Medulla oblongata (tissue), 1 donor: ENCODE measurements around the gene SLC35F3.
"Not testable (repeated sequence)": the region's sequence is repeated elsewhere in the genome, so short reads cannot be mapped to it uniquely, and the experiment has no call there.

Source experiments
- DNase-seq: peaks from one replicate; pipeline ENCODE4 v3.0.0-alpha.2; 2015; ENCODE audit errors: extremely low spot score

Gene SLC35F3

GRCh38 chr1:234188454-234188792 lies 283.9 kb downstream of the SLC35F3 start:
- no peak for DNase-seq

- no peak for DNase-seq
Observed at GRCh38 chr1:234197839-234198238, 293.4 kb downstream of the SLC35F3 start.

- DNase-seq, result no peak
Observed at GRCh38 chr1:234199476-234200127, 295.1 kb downstream of the SLC35F3 start.

GRCh38 chr1:234200566-234200965 lies 296.1 kb downstream of the SLC35F3 start:
- no peak for DNase-seq

GRCh38 chr1:234201600-234201999 lies 297.1 kb downstream of the SLC35F3 start:
- no peak for DNase-seq

GRCh38 chr1:234205966-234206365 lies 301.5 kb downstream of the SLC35F3 start:
- no peak for DNase-seq

GRCh38 chr1:234206651-234207284 lies 302.3 kb downstream of the SLC35F3 start:
- DNase-seq, result no peak

GRCh38 chr1:234208351-234208750 lies 303.9 kb downstream of the SLC35F3 start:
- no peak for DNase-seq

GRCh38 chr1:234208791-234209190 lies 304.3 kb downstream of the SLC35F3 start:
- no peak for DNase-seq

- DNase-seq, result not testable (repeated sequence)
Observed at GRCh38 chr1:234210429-234210828, 306.0 kb downstream of the SLC35F3 start.

- DNase-seq, result not testable (repeated sequence)
Observed at GRCh38 chr1:234211855-234212254, 307.4 kb downstream of the SLC35F3 start.

GRCh38 chr1:234212764-234213657 lies 308.5 kb downstream of the SLC35F3 start:
- DNase-seq, result peak; percentile 80

GRCh38 chr1:234213658-234214128 lies 309.2 kb downstream of the SLC35F3 start:
- DNase-seq, result peak; percentile 57

GRCh38 chr1:234214129-234214910 lies 309.8 kb downstream of the SLC35F3 start:
- no peak for DNase-seq

GRCh38 chr1:234214911-234215892 lies 310.7 kb downstream of the SLC35F3 start:
- DNase-seq, result peak; percentile 50

- no peak for DNase-seq
Observed at GRCh38 chr1:234216116-234216703, 311.7 kb downstream of the SLC35F3 start.

GRCh38 chr1:234217316-234217840 lies 312.9 kb downstream of the SLC35F3 start:
- no peak for DNase-seq

GRCh38 chr1:234218078-234218477 lies 313.6 kb downstream of the SLC35F3 start:
- peak; percentile 59 for DNase-seq

GRCh38 chr1:234219711-234220110 lies 315.2 kb downstream of the SLC35F3 start:
- no peak for DNase-seq

- DNase-seq, result no peak
Observed at GRCh38 chr1:234221601-234222000, 317.1 kb downstream of the SLC35F3 start.
